ENCODE results near the gene SPAG16. TPM values are rescaled to one million over a fixed set of nuclear protein-coding genes. Genes with fewer than 3 reads are reported as not detected.

The SPAG16 gene
- total RNA-seq, 1 experiment from 2014 or later = 0.30 TPM

GRCh38 chr2:213315168-213315876, 31.1 kb downstream of the SPAG16 start:
- no TSS peak for BruUV-seq (replicated peaks)
- H3K27me3 ChIP-seq (ENCODE audit: insufficient read depth, low read length) = no peaks in the 10 kb centered on the region
- CTCF ChIA-PET = no interaction called here
- RAD21 ChIA-PET (ENCODE audit: low non-redundant PET in 1 of 2, low total read pairs in 2 of 2, uncharacterized antibody in 2 of 2, unreplicated experiment in 2 of 2) = no interaction called here
- H3K4me3 ChIP-seq (replicated peaks in 1 of 2; ENCODE audit: low read depth in 1 of 2, low read length in 2 of 2) = no peak overlapping the region
- H2AFZ ChIP-seq (ENCODE audit: low read depth, low read length, poor library complexity, severe bottlenecking) = no peak overlapping the region
- H3K4me2 ChIP-seq (ENCODE audit: low read length) = no peak overlapping the region
- H3K4me1 ChIP-seq (ENCODE audit: control insufficient read depth in 1 of 2, insufficient read depth in 2 of 2, low read length in 2 of 2) = peaks cover 0 to 22% of the 10 kb centered on the region in 2 experiments; a peak in 2 of 4 replicates
- no peaks in the 10 kb centered on the region for H3K36me3 ChIP-seq (ENCODE audit: control insufficient read depth in 1 of 2, insufficient read depth in 2 of 2, low read length in 2 of 2)
- intact Hi-C loops (cut with micrococcal nuclease) = loop anchor here (10.0 kb wide), 1 partner anchor 1969 kb away; no protein-coding TSS in a partner anchor
- POLR2A ChIA-PET = no interaction called here
- H3K79me2 ChIP-seq (ENCODE audit: insufficient read depth, low read length) = no peaks in the 10 kb centered on the region
- no peak overlapping the region for H3K9ac ChIP-seq (ENCODE audit: low read length)
- no peaks in the 10 kb centered on the region for H3K9me3 ChIP-seq (ENCODE audit: control insufficient read depth in 1 of 2, insufficient read depth in 1 of 2, low read depth in 1 of 2, low read length in 2 of 2)
- DNase-seq (ENCODE audit: low read depth, low spot score) (no peak), ATAC-seq (no peak)
- H3K9me2 ChIP-seq (ENCODE audit: insufficient read depth) = no peaks in the 10 kb centered on the region
- TF ChIP-seq ZBTB33 (IDR thresholded peaks at IDR 0.05; ENCODE audit: extremely low read depth, insufficient replicate concordance, low read length) (no peak), REST (IDR thresholded peaks at IDR 0.05; ENCODE audit: low read depth) (no peak), SP1 (IDR thresholded peaks at IDR 0.05; ENCODE audit: low read depth) (no peak), CTCF (IDR thresholded peaks at IDR 0.05 in 2 of 3, conservative IDR thresholded peaks at IDR 0.05 in 1 of 3; ENCODE audit: borderline replicate concordance in 1 of 3, insufficient read depth in 1 of 3, low read depth in 2 of 3, low read length in 2 of 3) (no peak), POLR2A (IDR thresholded peaks at IDR 0.05; ENCODE audit: borderline replicate concordance, extremely low read depth, insufficient read depth, insufficient read length) (no peak), SIN3A (IDR thresholded peaks at IDR 0.05; ENCODE audit: low read depth) (no peak), EZH2phosphoT487 (IDR thresholded peaks at IDR 0.05; ENCODE audit: borderline replicate concordance) (no peak), FOSL1 (IDR thresholded peaks at IDR 0.05; ENCODE audit: low read depth) (no peak), ZFX (IDR thresholded peaks at IDR 0.05) (no peak), CBX3 (IDR thresholded peaks at IDR 0.05; ENCODE audit: low read depth) (no peak), YY1 (IDR thresholded peaks at IDR 0.05; ENCODE audit: extremely low read depth, insufficient replicate concordance, low read depth, low read length) (no peak), ATF3 (IDR thresholded peaks at IDR 0.05) (no peak), POLR2AphosphoS5 (IDR thresholded peaks at IDR 0.05; ENCODE audit: low read depth, low read length) (no peak), TCF7L2 (IDR thresholded peaks at IDR 0.05; ENCODE audit: borderline replicate concordance, extremely low read depth, insufficient read depth, insufficient read length) (no peak)
- H3K27ac ChIP-seq (ENCODE audit: low read depth, low read length) = no peak overlapping the region
- H4K20me1 ChIP-seq (ENCODE audit: insufficient read depth) = no peaks in the 10 kb centered on the region
